Cortex of kidney (tissue), 1 donor: ENCODE data around the gene ELMO1.

Source experiments
- DNase-seq: peaks from one replicate; lab custom pipeline; 2025; lab: John Stamatoyannopoulos, UW

The ELMO1 gene

DNA sequence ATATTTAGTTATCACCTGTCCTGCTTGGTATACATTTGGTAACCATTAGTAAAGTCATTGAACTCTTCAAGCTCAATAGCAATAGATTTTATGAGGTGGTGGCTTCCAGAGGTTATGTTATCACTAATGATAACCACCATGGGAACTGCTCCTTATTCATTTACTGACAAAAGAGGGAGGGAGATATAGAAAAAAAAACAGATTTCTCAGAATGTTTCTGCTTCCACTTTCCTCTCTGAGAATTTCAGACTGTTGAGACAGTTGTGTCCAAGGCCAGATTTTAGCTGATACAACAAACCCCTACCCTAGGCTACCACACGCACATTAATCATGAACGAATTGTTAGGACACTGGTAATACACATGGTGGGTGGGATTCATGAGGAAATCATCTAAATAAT, 570.4 kb downstream of the ELMO1 start:
- no peak for DNase-seq

- DNase-seq: no peak
Observed at GRCh38 chr7:36875794-36876193, 572.9 kb downstream of the ELMO1 start.

DNA sequence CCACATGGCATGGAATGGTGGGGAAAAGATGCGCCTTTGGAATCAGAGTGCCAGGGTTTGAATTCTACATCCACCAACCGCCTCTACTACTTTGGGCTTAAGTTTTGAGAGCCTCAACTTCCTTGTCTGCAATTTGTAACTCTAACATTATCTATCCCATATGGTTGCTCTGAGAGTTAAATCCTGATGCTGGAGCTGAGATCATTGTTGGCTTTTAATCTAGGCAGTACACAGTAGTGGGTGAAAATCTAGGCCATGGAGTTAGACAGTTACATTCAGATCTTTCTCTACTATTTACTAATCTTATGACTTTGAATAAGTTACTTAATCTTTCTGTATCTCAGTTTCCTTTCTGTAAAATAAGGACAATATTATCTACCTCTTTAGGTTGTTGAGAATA, 574.6 kb downstream of the ELMO1 start:
- DNase-seq: no peak

DNA sequence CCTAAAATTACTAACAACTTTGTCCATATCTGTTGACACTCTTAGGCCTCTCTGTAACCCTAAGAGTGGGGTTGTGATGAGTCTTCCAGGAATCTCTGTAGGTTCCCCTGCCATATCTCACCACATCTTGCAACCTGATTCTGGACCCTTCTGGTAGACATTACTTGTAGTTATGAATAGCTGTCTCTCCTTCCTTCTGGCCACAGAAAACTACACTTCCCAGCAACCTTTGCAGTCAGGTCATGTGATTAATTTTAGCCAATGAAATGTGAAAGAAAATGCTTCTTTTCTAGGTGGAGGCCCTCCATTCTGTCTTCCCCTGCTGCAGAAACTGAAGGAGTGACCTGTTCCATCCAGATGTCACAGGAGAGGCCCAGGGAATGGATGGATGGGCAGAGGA, 576.8 kb downstream of the ELMO1 start:
- DNase-seq: no peak

- DNase-seq: no peak
Observed at GRCh38 chr7:36871355-36871738, 577.3 kb downstream of the ELMO1 start.

GRCh38 chr7:36870625-36871354, 577.9 kb downstream of the ELMO1 start:
- no peak for DNase-seq

- DNase-seq: no peak
Observed at GRCh38 chr7:36868727-36869411, 579.8 kb downstream of the ELMO1 start.

DNA sequence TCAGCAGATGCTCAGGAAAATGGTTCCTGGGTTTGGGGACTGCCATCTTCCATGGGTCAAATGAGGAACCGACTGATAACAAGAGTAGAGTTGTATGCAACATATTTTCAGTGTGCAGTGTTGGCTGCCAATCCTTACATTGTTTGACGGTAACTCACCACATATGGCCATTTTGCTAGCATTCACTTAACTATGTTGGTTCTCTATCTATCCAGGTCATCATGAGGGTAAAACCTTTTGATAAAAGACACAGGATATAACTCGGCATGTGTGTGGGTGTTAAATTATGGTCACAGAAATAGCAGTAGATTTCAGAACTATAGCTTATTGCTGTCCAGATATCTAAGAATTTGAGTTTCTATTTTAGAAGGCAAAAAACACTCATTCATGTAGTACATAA, 583.6 kb downstream of the ELMO1 start:
- DNase-seq: no peak

GRCh38 chr7:36863901-36864701, 584.6 kb downstream of the ELMO1 start:
- no peak for DNase-seq

GRCh38 chr7:36862771-36863261, 585.8 kb downstream of the ELMO1 start:
- DNase-seq: no peak

DNA sequence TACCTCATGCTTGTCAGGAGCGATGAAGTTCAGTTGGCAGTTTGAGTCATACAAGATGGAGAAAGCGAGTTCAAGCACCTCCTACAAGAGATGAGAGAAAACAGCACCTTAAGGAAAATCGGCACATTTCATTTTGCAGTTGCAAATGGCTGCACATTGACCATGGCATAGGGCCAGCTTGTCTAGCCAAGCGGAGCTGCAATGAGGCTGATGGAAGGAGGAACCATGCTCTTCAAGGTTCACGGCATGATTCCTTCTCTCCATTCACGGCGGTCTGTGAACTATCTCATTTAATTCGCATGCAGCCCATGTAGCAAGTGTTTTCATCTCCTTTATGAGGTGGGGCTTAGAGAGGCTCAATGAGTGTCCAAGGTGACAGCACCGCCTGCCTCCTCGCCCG, 587.0 kb downstream of the ELMO1 start:
- DNase-seq: no peak

GRCh38 chr7:36860681-36861080, 588.0 kb downstream of the ELMO1 start:
- no peak for DNase-seq

DNA sequence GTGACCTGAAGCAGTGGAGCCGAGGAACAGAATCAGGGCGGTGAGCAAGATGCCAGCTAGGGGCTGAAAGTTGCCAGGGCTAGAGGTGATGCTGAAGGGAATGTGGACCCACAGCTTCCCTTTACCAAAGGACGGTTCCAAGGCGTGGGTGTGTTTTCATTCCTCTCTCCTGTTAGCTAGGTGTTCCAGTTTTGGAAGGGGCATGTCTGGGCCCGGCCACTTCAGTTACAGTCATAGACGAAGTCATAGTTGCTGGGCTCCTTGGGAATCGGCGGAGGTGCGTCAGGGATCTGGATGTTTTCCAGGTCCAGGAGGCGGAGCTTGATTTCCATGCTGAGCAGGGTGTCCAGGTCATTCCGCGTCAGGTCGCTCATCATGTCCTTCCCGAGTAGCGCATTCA, 593.3 kb downstream of the ELMO1 start:
- no peak for DNase-seq

GRCh38 chr7:36854652-36855051, 594.0 kb downstream of the ELMO1 start:
- no peak for DNase-seq

GRCh38 chr7:36852931-36853330, 595.7 kb downstream of the ELMO1 start:
- DNase-seq: no peak

DNA sequence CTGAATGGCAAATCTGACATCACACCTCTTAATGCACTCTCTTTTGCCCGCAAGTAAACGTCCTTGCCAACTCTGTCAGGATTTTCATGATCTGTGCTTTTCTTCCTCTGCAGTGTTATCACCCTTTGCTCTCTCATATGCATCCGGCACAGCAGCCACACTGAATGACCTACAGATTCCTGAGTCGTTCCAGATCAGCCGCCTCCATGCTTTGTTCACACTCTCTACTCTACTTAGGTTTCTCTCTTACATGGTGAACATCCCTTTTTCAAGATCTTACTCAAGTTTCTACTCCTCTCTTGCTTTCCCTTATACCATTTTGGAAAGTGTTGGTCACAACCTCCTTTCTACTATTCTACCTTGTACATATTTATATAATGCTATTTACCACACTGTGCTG, 596.6 kb downstream of the ELMO1 start:
- DNase-seq: no peak

DNA sequence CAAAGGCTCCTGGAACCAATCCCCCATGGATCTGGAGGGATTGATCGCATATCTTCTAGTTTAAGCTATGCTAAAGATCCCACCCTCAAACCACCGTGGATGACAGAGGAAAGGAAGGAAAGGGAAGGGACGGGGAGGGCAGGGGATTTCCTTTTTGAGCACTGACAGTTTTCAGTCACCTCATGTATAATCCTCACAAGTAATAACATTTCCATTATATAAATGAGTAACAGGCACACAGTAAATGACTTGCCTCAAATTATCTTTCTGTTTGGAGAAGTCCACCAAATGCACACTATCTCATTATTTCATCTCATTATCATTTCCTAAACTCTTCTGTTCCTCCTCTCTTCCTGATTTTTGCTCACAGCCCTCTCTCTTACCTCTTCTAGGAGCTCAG, 597.3 kb downstream of the ELMO1 start:
- DNase-seq: no peak

GRCh38 chr7:36847946-36848345, 600.7 kb downstream of the ELMO1 start:
- DNase-seq: no peak

DNA sequence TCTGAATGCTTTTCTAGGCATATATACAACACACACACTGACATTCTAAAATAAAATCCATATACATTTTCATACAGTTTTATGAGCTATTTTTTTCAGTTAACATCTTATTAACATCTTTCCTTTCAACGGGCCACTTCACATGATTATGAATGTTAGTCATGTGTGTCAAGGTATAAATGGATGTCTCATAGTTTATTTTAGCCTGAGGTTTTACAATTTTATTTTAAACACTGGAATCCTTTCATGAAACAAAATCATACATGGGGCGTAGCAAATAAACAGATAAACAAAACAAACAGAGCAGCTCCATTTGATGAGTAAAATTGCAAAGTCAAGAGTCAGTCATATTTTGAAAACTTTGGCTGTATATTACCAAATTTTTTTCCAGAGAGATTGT, 604.3 kb downstream of the ELMO1 start:
- DNase-seq: no peak

- DNase-seq: no peak
Observed at GRCh38 chr7:36840904-36841303, 607.8 kb downstream of the ELMO1 start.

- DNase-seq: no peak
Observed at GRCh38 chr7:36838616-36839225, 609.9 kb downstream of the ELMO1 start.

DNA sequence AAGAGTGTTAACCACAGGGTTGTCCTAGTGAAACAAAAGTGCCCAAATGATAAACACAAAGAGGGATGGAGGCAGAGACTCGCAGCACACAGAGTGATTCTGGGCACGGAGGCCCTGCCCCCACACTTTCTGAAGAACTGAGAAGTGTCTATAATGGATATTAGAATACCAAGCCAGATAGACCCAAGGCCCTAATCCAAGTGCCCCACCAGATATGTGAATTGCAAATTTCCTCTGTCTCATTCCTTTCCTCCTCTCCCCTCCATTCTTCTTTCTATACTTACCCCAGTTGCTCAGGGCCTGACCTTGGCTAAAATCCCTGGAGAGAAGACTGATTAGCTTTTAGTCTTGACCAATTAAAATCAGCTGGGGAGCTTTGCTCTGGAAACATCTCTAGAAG, 617.6 kb downstream of the ELMO1 start:
- no peak for DNase-seq
